GM21528 (cell line): ENCODE results near the gene ANKRD55.
"Not testable (repeated sequence)": the region's sequence is repeated elsewhere in the genome, so short reads cannot be mapped to it uniquely, and the experiment has no call there.

ENCODE experiments used
- ATAC-seq: cut with Tn5 transposase; IDR thresholded peaks from one replicate; pipeline ENCODE4 v1.9.1; 2021; ENCODE audit warnings: mild to moderate bottlenecking, moderate library complexity; ENCODE audit not compliant: unreplicated experiment, low FRiP score

The ANKRD55 gene

DNA sequence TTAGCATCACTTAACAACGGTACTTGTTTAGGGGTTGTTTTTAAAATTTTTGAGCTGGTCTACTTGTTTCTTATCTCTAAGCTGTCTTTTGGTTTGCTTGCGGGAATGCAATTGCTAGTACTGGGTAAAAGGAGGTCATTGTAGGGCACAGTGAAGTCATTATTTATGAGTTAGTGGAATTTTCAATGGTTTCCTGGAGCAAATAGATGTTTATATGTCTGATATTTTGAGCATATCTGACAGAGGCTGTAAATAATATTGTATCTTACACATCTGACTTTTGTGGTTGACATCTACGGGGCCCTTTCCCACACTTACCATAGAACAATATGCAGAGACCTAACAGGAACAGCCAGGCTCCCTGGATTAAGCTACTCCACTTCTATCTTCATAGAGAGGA, 147.9 kb downstream of the ANKRD55 start:
- no peak for ATAC-seq

DNA sequence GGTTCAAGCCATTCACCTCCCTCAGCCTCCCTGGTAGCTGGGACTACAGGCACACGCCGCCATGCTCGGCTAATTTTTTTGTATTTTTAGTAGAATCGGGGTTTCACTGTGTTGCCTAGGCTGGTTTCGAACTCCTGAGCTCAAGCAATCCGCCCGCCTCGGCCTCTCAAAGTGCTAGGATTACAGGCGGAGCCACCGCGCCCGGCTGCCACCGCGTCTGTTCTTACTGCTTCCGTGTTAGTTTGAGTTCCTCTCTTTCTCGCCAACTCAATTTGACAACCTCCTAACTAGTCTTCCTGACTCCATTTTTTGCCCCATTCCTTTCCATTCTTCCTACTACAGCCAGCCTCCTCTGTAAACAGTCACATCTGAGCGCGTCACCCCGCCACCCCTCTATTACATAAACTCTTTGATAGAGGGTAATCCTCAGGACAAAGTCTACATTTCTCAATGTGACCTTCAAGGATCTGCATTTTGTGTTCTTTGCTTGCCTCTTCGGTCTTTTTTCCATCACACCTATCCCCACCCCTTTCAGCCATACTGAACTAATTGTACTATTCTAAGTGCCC, 149.8 kb downstream of the ANKRD55 start:
- ATAC-seq = no peak

DNA sequence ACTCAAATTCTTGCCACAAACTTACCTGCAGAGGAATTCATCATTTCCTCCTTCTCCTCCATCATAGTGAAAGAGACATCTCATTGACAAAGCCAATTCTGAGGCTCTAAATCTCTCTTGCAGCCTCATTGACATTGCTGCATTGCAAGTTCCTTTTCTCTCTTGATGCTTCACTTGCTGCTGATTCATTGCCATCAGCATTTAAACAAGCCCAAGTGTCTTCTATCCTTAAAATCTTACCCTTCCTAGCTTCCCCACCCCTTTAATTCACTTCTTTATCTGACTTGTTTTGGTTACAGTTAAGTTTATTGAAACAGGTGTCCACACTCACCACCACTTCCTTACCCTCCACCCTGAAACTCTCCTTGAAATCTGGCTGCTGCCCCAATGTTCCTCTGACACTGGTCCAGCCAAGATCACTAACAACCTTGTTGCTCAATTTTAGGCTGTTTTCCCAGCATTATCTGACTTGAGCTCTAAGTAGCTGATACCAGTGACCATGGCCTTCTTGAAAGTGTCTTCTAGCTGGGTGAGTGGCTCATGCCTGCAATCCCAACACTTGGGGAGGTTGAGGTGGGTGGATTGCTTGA, 152.0 kb downstream of the ANKRD55 start:
- ATAC-seq = peak; percentile 32

DNA sequence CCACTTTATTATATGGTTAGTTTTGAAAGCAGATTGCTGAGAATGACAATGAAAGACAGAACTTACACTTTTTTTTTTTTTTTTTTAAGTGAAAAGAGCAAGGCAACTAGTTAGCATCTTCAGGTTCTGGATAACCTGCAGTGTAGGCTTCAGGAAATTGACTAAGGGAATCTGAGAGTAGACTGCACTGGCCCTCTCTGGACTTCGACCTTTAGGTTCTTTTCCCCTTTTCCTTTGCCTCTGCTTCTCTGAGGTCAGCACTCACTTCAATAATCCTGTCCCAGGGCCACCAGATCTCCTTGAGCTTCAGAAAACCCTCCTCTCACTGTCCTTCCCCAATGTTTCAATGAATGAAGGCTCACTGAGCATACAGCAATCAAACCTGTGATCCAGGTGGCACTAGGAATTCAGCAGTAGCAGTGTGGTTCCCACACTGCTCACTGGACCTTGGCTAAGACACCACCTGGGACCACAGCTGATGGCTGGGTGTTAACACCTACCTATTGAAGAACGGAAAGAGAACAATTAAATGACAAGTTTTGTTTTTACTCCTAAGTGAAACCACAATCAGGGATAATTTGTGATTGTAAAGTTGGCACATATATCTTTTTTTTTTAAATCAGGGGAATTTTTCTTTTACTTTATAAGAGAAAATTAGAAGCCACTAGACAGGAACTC, 152.6 kb downstream of the ANKRD55 start:
- ATAC-seq = peak; percentile 62

DNA sequence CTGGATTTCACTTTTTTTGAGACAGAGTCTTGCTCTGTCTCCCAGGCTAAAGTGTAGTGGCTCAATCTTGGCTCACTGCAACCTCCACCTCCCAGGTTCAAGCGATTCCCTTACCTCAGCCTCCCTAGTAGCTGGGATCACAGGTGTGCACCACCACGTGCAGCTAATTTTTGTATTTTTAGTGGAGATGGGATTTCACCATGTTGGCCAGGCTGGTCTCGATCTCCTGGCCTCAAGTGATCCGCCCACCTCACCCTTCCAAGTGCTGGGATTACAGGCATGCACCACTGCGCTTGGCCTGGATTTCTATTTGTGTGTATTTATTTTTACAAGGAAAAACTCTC, 154.0 kb downstream of the ANKRD55 start:
- ATAC-seq = not testable (repeated sequence)

DNA sequence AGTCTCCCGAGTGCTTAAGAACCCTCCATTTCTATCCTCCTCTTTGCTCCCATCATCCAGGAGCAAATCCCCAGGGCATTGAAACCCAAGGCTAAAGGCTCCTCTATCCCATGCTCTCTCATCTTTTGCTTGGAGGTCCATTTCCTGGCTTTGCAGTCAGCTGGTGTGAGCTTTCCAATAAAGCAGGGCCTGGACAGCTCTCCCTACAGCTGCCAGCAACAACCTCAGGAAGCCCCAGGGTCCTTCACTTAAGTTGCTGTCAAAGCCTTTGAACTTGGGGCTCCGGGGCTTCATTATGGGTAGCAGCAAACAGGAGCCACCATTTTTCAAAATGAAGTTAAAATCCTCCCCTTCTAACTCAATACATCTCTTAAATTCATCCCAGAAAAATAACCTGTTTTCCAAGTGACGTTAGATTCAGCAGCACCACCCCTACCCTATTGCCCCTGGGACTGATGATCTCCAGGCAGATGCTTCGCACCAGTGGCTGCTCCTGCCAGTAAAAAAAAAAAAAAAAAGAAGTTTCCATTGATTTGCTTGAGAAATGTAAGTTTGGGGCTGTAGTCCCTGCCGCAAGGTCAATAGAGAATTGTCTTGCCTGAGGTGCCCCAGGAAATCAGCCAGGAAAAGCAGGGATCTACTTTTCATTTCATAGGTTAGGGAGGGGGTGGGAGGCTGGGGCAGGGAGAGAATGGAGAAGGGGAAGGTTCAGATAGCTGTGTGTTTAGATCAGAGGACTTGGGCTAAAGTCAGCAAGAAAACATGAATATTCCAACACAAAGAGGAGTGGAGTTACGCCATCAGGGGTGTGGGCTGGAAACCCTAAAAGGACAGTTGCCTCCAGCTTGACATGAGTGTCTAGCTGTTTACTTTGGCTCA, 154.6 kb downstream of the ANKRD55 start:
- ATAC-seq = no peak

DNA sequence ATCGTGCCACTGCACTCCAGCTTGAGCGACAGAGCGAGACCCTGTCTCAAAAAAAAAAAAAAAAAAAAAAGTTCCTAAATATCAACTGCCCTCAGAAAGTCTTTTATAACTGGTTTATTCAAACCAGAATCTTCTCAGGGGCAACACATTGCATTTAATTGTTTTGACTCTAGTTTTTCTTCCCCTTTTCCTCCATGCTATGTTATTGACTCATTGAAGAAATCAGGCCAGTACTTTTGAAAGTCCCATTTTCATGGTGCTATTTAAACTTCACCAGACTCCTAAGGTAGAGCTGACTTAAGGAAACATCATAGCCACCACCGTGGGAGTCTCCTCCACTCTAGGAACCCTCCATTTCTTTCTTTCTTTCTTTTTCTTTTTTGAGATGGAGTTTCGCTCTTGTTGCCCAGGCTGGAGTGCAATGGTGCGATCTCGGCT, 155.3 kb downstream of the ANKRD55 start:
- no peak for ATAC-seq

DNA sequence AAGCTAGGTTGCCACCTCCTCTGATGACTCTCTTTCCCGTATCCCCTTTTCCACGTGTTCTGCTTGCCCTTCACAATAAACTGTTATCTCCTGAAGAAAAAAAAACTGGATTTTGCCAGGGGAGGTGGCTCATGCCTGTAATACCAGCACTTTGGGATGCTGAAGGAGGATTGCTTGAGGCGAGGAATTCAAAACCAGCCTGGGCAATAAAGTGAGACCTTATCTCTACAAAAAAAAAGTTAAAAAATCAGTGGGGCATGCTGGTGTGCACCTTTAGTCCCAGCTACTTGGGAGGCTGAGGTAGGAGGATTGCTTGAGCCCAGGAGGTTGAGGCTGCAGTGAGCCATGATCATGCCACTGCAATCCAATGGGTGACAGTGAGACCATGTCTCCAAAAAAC, 156.6 kb downstream of the ANKRD55 start:
- ATAC-seq = no peak

DNA sequence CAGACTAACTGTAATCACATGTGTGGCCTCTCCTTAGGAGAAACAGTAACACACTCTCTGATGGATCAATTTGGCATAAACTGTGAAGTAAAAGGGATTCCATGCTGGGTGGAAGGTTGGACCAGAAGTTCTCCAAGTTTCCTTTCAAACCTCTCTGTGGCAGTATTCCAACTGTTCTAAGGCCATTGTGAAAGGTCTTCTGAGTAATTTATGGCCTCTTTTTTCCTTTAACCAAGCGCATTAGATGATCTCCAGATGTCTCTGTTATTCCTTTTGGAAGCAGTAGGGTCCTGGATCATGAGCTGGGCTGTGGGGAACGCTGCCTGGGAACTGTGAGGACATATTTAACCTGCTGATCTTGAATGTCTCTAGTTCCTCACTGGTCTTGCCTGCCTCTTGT, 157.8 kb downstream of the ANKRD55 start:
- ATAC-seq = no peak

DNA sequence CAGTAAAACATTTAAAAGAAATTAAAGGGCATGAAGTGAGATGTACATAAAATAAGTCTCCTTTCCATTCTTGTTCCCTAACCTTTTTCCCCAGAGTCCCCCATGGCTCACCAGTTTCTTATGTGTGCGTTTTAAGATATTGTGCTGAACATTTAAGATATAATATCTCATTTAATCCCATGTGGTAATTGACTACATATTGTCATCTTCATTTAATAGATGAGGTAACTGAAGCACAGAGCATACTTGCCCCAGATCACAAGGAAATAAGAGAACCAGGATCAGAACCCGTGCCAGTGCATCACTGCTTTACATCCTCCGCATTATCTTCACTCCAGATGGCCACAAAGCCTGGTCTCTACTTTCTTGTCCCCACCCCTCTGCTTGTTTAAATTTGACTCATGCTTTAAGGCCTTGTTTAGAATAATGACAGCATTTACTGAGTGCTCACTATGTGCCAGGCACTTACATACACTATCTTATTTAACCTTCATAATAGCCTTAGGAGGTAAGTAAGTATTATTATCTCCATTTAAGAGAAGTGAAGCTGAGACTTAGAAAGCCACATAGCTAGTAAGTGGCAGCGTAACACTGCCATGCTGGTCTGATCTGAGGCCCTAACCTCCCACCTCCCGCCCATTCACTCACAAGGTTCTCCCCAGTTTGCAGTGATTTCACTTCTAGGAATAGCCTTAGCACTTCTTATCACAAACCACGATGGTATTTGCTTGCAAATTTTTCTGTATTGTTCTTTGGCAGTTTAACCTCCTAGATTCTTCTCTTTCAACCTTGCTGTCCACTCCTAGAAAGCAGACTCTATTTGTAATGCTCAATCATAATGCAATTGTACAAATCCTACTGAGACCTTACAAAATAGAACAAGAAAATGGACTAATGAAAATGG, 160.0 kb downstream of the ANKRD55 start:
- no peak for ATAC-seq

DNA sequence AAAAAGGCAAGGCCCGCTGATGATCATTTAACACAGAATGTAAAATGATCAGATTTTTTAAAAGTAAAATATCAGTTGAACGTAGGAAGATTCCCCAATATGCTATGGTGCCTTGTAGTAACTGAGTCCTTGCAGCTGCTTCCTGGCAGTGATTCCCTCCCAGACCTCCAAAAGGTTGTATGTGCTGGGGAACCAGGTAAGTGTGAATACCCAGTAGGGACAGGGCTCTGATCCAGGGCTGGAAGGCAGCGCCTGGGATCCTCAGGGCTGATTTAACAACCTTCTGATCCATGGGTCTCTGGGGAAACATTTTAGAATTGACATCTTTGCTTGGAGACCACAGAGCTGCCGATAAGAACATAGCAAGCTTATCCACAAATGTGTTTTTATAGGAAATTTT, 161.7 kb downstream of the ANKRD55 start:
- no peak for ATAC-seq

DNA sequence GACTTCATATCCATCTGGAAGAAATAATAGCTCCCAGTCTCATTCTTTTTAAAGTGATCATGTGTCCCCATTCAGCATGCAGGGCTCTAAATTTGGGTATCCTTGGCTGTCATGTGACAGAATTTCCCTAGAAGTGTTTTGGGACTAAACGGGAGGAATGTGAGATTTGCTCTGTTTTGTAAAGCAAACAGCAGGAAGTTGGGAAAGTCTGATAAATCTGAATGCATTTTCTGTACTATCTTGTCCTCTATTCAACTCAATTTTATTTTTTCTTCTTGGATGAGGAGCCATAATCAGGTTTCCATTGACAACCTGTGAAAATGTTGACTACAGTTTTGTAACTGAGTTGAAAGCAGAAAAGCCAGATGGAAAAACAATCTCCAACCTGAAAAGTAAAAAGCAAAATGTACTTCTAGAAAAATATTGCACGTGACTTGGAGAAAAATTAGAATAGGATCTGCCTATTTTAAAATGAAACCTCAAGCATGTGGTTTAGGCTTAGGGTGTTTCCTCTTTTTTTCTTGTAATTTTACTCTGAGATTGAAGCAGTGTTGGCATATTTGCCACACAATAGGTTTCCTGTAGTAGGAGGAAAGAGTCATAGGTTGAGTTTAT, 162.2 kb downstream of the ANKRD55 start:
- ATAC-seq = no peak

DNA sequence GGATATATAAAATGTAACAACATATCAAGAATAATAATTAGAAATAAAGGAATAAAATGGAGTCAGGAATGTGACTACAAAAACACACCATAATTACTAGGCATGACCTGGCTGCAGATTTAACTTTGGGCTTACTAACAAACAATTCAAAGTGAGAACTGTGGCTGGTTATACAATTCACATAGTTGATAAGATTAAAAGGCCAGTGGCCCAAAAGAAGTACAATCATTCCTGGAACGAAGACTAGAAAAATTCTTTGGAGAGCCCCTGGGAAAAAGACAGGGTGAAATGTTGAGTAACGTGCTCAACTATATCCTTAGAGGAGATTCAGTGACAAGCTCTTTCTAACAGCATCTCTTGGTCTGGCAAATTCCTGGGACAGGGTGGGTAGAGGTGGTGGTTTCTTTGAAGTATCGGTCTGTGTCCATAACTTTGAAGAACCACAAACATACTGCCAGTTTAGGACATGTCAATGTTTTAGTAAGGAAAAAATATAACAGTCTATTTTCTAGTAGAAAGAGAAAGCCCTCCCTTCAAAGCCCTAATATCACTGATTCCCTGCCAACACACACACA, 163.4 kb downstream of the ANKRD55 start:
- ATAC-seq = no peak

DNA sequence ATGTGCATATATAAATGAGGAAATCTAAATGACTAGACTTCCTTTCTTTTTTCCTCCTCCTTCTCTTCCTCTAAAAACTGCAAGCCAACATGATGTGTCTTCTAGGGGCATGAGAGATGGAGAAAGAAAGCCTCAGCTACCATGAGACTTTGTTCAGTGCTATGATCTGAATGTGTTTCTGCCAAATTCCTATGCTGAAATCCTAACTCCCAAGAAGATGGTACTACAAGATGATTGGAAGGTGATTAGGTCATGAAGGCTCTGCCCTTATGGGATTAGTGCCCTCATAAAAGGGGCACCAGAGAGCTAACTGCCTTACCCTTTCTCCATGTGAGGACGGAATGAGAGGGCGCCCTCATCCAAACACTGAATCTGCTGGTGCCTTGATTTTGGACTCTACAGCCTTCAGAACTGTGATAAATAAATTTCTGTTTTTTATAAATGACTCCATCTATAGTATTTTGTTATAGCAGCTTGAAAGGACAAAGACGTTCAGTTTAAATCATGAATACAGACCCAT, 166.1 kb downstream of the ANKRD55 start:
- ATAC-seq = no peak

DNA sequence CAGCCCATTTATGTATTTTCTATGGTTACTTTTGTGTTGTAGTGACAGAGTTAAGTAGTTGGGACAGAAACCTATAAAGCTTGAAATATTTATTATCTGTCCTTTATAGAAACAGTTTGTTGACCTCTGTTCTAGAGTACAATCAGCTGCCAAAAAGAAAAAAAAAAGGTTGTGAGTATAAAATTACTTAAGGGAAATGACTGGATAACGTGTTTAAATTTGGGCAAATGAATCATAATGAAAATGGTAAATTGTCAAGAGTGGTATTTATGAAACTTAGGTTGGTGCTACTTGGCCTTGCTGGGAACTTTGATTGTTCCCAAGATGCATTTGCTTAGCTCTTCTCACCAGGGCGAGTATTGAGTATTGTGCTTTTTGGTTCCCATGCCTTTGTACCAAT, 168.1 kb downstream of the ANKRD55 start:
- ATAC-seq = peak; percentile 53

DNA sequence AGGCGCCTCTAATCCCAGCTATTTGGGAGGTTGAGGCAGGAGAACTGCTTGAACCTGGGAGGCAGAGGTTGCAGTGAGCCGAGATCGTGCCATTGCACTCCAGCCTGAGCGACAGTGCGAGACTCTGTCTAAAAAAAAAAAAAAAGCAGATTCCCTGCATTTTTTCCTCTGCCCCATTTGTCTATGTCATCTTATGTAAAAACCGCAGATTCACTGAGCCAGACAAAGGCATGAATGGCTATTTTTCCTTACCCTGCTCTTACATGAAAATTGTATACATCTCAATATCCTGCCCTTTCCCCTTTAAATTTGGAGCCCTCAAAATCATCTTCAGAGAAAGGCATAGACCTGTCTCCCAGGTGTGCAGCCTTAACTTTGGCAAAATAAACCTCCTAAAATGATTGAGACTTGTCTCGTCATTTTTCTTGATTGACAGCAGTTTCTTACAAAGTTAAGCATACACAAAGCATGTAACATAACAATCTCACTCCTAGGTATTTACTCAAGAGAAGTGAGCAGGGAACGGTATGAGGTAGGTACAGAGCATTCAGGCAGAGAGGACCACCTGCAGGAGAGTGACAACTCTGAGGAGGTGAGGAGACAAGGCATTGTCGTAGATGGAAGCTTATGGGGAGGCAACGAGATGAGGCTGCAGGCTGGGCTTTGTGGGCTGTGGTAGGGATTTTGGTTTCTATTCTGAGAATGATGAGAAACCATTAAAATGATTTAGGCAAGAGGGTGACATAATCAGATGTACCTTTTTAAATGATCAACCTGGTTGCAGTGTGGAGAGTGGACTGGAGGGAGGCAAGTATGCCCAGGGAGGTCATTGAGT, 172.6 kb downstream of the ANKRD55 start:
- ATAC-seq = no peak

DNA sequence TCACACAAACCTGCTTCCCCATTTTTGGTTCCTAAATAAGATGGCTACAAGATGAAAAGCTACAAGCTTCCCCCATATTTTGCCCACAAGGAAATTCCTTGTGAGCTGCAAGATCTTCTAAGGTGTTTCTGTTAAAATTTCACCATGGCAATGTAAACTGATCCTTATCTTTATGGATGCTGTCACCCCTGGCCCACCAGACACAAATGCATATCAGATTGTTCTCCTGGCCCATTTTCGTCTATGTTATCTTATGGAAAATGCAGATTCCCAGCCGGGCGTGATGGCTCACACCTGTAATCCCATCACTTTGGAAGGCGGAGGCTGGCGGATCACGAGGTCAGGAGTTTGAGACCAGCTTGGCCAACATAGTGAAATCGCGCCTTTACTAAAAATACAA, 173.3 kb downstream of the ANKRD55 start:
- no peak for ATAC-seq

DNA sequence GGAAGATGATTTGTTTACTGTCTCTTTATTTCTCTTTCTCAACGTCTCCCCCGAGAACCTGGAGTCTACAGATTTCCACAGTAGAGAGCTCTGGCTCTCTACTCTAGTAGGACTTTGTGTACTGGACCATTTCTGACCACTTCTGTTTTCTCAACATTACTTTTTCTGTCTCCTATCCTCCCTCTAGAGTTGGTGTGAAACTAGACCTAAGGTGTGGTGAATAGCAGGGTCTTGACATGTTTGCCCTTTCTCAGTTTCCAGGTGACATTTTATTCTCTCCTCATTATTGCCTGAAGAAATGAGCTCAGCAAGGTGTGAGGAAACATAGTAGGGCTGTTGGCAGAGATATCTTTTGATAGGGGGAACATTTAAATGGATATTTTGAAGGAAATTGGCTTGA, 176.3 kb downstream of the ANKRD55 start:
- ATAC-seq = peak; percentile 69
